Daoy (cell line): Measurements from ENCODE around the gene ACTR1A. TPM values are rescaled to one million over a fixed set of nuclear protein-coding genes. Genes with fewer than 3 reads are reported as not detected.
"Not testable (repeated sequence)": the region's sequence is repeated elsewhere in the genome, so short reads cannot be mapped to it uniquely, and the experiment has no call there.

Source experiments
- DNase-seq: peaks from one replicate; pipeline ENCODE4 v3.0.0-alpha.2; 2015; ENCODE audit warnings: low read depth
- total RNA-seq: library from RNA; depleted of rRNA; stranded (reverse); fragments of >200 nt; shearing (Covaris generic); gene quantifications from 2 replicates; pipeline ENCODE4 v1.2.3, GENCODE V29; 2014

Gene ACTR1A
- total RNA-seq, 1 experiment from 2014 or later: 79.4 TPM

DNA sequence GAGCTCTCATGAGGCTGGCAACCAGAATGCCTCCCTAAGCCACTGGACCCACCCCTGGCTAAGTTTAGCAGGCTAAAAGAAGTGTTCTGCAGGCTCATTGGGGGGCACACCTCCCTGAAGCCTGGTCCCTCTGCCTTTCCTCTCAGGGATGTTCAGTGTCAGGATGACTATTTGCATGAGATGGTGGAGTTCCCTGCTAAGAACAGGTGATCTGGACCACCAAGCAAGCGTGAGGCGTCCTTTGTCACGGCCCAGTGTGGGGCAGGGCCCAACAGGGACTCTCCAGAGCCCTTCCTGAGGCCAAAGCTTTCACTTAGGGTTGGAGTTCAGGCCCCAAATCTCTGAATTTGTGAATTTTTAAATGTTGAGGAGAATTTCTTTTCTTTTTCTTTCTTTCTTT is 13.2 kb upstream of the ACTR1A start:
- no peak for DNase-seq

DNA sequence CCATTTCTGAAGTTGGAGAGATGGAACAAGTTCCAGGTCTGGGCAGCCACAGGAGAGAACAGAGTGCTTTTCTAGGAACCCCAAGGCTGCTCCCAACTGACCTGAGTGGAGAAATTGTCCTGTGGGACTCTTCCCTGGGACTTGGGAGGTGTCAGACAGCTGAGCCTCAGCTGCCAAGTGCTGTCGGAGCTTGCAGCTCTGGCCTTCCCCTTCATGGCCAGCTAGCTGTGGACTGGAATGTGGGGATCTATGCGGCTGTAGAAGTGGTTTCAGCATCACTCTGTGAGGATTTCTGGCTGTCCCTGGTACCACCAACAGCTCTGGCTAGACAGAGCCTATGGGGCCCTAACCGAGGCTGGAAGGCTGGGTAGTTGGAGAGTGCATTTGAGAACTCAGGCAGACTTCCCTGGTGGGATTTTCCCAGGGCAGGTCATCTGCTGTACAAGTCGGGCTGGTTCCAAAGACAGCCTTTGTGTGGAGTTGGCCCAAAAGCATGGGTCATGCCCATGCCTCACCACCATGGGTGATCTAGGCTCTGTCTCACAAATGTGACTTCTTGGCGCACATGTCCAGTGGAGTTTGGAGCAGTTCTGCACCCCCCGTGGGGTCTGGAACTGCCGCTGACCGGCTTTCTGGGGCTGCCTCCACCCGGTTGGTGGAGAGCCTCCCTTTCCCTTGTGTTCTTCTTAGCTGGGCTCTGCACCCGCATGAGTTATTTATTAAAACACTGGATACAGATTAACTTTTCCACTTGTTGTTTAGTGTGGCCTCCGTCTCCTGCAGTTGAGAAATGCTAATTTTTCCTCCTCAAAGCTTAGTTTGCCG is 12.2 kb upstream of the ACTR1A start:
- no peak for DNase-seq

DNA sequence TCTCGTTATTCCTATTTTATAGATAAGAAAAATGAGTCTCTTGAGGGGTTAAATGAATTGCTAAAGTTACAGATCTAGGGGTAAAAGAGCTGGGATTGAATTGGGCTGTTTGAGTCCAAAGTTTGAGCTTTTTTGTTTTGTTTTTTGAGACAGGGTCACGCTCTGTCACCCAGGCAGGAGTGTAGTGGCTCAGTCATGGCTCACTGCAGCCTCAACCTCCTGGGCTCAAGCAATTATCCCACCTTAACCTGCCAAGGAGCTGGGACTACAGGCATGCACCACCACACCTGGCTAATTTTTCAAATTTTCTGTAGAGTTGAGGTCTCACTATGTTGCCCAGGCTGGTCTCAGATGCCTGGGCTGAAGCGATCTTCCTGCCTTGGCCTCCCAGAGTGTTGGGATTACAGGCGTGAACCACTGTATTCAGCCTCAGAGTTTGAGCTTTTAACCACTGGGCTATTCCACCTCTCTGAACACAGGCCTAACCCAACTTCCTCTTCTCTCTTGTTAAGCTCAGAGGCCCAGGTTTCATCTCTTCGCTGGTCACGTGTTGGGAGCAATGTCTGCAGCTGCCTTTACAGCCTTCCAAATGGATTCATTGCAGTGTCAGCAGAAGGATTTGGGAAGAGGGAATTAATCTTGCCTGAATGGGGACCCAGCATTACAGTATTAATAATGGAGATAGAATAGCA is 9.2 kb upstream of the ACTR1A start:
- DNase-seq: no peak

DNA sequence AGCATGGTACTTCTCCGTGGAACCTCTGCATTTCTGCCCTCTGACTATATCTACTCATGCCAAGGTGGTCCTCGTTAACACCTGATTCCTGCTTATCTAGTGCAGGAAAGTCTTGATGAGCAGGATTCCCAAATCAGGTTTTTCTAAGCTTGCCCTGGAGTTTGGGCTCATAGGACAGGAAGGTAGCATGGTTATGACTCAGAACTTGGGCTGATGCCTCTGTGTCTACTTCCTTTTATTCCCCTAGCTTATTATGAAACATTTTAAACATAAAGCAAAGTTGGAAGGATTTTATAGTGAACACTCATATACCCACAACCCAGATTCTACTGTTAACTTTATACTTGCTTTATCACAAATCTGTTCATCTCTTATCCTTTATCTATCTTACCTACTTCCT is 6.9 kb upstream of the ACTR1A start:
- peak; percentile 11 for DNase-seq

DNA sequence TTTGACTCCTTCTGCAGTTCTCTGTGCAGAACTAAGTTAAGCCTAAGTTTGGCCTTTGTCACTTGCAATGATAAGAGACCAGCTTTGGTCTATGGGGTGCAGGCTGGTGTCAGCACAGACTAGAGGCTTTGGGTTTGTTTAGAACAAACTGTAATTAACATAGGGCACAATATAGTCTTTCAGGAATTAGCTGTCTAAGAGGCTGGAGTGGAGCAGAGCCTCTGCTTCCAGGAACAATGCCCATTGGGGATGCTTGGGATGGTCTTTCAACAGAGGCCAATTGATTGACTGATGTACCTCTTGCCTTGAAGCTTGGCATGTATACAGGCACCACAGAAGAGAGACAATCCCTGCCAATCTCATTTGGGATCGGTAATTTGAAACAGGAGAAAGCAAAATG is 6.0 kb upstream of the ACTR1A start:
- DNase-seq: no peak

DNA sequence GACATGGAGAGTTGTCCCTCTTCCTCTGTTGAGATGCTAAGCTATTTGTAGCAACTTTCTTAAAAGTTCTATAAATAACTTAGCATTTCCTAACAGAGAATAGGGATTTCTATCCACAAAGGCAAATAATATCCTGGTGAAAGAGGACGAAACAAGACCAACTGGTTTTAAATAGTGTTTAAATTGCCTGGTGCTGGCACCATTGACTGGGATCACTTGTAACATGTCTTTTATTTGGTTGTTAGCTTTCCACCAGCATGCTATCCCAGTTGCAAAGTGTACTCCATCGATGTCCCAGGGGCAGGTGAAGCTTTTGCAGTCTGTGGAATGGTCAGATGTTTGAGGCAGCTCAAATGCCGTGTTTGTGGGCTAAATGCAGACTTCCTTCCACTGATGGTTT is 5.0 kb upstream of the ACTR1A start:
- no peak for DNase-seq

DNA sequence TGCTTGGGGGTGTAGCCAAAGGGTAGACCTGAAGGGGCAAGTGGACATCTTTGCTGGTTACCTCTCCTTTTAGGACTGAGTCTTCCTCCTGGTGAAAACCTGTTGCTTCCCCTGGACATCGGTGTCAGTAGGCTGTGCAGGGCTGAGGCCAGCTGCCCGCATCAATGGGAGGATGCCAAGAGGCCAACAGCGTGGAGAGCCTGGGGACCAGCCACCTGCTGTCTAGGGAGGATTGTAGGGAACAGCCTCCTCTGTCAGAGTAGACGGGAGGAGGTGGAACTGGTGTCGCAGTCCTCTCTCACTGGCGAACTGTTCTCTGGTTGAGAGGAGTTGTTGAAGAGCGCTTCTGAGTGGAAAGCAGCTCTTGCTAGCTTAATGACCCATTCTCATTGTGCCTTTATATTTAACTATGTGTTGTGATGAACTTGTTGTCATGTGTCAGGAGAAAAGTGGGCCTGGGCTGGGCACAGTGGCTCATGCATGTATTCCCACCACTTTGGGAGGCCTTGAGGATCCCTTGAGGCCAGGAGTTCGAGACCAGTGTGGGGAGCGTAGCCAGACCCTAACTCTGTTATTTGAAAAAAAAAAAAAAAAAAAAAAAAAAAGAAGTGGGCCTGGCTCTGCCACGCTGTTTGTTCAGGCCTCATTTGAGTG is 3.1 kb upstream of the ACTR1A start:
- DNase-seq: no peak

DNA sequence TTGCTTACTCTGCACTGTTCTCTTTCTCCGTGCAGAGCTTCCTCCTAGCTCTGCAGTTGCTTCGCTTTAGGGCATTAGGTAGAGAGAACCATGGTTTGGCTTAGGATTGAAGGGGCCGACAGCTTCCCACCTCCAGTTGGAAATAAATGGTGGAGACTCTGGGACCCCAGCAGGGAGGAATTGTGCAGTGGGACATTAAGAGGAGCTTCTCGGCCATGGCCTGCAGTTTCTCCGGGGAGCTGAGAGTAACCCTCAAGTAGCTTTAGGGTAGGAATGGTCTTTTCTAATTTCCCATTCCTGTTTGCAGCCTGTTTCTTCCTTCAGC is 2.4 kb upstream of the ACTR1A start:
- no peak for DNase-seq

DNA sequence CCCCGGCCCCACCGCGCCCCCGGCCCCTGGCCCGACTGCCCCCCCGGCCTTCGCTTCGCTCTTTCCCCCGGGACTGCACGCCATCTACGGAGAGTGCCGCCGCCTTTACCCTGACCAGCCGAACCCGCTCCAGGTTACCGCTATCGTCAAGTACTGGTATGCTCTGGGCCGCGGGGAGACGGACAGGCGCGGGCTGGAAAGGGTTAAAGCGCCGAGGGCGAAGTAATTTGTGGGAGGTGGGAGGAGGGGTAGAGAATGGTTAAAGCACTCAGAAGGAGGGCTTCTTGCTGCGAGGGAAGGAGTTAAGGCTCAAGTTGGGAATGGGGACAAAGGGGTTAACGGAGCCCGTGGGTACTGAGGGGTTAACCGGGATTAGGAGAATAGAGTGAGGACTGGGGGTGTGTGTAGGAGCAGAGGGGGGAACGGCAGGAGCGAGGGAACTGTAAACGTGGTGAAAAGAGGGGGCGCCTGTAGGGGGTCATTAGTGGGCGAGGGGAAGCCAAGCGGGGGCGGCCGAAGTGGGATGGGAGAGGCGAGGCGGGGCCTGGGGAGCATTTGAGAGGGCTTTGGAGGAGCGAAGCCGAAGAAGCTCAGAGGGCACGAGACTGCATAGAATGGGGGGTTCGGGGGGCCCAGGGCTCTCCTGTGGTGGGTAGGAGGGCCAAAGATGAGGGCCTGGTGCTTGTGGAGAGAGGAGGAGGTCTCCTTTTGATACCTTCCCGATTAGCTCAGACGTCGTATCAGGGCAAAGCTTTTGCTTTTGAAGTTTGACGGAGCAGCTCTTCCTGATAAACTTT is 1.9 kb upstream of the ACTR1A start:
- DNase-seq: peak; percentile 13

DNA sequence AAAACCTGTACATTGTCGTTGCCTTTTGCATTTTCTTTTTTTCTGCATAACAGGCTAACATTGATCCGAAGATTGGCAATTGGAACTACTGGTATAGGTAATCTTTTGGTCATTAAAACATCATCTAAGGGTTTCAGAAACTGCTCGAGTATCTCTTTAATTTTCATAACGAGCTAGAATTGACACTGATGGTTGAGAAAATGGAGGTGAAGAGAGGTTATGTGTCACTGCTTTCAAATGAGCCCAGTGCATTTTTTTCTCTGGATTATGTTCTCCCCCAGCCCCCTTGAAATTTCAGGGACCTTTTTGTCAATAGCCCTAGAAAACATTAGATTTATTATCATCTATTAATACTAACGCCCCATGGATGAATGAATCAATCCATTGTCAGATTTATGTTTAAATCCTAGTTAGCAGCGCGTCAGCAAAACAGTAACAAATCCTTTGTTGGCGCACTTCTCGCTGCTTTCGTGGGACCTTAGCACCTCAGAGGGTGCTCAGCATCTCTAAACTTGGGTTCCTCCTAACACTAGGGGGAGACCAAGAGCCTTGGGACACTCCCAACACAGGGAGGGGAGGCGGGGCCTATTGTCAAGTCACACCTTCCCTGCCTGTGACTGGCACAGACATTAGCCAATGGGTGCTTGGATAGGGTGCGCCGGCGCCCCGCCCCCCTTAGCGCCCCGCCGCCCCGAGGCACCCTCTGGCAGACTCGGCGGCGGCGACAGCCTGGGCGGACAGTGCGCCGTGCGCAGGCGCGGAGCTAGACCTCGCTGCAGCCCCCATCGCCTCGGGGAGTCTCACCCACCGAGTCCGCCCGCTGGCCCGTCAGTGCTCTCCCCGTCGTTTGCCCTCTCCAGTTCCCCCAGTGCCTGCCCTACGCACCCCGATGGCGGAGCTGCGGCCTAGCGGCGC is 1.0 kb upstream of the ACTR1A start, which contains the start of gene SUFU:
Gene SUFU (plus strand): TSS at position 709 of the 915 bp plus-strand sequence. CDS start 181 bp downstream, at position 890.
- peak; percentile 96 for DNase-seq

DNA sequence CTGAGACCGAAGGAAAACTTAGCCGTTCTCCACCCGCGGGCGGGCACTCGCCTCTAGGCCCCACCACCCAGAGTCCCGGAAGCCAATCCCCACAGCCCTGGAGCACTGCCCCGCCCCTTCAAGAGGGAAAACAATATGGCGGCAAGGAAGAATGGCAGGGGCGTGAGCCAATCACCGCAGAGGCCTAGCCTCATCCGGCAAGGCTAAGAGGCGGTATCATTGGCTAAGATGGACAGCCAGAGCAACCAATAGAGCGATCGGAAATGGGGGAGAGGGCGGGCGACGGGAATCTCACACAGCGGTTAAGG is 529 bp downstream of the ACTR1A start:
- peak; percentile 98 for DNase-seq

DNA sequence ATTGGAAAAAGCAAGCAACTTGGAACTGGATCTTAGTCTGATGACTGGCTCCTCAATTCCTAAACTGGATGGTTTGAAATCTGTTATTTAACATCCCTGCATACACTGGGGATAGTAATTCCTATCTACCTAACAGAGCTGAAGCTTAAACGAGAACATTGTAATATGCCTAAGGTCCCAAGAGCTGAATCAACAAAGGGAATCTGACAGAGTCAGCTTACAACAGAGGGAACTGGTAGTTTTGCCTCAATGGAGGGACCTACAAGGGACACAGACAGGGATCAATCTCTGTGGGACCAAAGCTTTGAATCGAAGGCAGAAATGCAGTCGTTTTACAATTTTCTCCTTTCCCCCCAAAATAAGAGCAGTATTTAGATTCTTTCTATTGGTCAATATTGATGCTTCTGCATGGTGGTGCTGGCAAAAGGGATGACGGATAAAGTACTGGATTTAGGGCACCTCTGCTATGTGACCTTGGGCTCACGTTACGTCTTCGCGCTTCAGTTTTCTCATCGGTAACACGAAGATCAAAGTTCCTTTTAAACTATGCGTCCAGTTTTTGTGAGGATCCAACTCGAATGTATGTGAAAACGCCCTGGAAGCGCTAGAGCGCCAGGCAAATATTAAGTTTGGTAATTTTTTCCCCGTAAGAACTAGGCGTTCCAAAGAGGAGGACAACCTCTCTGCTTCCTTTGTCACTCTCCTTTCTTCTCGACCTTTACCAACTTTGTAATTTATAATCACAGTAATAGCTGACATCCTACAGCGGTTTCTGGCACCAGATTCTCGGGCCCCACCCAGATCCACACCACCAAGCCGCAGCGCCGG is 1.1 kb downstream of the ACTR1A start:
- DNase-seq: no peak

DNA sequence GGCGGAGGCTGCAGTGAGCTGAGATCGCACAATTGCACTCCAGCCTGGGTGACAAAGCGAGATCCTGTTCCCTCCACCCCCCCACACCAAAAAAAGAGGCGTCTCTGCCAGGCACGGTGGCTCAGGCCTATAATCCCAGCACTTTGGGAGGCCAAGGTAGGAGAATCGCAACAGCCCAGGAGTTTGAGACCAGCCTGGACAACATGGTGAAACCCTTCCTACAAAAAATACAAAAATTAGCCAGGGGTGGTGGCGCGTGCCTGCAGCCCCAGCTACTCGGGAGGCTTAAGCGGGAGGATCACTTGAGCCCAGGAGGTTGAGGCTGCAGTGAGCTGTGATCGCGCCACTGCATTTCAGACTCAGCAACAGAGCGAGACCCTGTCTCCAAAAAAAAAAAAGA is 1.8 kb downstream of the ACTR1A start:
- DNase-seq: not testable (repeated sequence)

DNA sequence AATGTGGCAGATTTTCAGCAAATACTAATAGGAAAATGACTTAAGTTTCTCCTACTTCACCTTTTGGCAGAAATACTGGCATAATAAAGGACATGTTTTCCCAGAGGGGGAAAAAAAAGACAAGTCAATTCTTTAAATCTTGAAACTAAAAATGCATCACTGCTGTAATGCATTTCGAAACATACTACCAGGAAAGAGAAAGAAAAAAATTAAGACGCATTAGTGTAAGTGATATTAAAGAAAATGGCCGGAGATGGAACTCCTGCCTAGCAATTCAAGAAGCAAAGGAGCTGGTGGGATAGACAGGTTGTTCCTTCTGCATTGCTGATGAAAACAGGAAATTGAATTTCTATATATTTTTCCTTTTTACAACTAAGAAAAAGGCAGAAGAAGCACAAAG is 3.2 kb downstream of the ACTR1A start:
- no peak for DNase-seq

DNA sequence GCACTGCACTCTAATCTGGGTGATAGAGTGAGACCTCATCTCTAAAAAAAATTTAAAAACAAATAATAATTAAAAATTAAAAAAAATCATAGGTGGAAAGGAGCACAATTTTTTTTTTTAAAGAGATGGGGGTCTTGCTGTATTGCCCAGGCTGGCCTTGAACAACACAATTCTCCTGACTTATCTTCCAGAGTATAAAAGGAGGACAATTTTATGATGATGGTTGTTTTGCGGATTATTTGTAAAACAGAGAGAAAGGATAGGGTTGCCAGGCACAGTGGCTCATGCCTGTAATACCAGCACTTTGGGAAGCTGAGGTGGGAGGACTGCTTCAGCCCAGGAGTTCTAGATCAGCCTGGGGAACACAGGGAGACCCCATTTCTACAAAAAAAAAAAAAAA is 5.0 kb downstream of the ACTR1A start:
- no peak for DNase-seq

DNA sequence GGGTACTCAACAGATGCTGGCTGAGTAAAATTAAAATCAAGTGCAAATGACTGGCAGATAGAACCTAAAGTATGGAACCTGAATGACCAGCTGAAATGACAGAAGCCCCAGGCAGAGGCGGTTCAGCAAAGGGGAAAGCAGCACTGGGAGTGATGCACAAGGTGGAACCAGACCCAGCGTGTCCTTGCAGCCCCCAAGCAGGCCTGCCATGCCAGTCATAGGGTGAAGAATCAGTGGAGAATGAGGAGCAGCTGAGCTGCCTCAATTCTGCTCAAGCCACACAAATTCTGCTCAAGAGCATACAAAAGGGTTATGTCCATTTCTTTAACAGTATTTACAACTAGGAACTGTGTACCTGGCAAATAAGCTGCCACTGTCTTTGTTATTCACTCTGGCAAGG is 8.7 kb downstream of the ACTR1A start:
- DNase-seq: no peak

DNA sequence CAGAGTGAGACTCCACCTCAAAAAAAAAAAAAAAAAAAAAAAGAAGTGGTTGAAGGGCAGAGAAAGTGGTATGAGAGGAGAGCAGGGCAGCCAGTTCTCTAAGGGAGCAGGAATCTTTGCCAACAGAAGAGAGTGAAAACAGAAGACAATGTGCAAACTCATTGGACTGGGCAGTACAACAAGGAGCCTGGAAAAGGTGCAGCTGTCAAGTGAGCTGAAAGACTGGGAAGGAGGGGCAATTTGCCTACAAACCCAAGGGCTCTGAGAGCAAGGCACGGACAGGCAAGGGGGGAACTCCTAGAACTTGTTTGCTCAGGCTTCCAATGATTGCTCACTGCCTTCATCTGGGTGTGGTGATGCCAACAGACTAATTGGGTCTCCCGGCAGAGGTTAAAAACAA is 9.5 kb downstream of the ACTR1A start:
- no peak for DNase-seq

DNA sequence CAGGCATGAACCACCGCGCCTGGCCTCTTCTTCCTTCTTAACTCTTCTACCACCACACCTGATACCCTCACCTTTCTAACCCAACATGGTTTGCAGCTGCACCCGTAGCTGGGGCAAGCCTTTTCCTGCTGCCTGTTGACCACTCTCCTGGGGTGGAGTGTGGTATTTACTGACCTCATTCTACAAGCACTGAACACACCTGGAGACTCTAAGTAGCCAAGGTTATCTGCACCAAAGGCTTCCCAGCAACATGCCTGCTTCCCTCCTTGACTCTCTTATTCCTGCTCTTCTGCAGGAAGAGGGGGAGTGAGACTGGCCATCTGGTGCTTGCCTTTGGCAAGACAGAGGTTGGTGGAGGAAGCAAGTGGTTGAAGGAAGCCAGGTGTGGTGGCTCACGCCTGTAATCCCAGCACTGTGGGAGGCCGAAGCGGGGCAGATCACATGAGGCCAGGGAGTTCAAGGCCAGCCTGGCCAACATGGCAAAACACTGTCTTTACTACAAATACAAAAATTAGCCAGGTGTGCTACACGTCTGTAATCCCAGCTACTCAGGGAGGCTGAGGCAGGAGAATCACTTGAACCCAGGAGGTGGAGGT is 10.1 kb downstream of the ACTR1A start:
- DNase-seq: no peak

DNA sequence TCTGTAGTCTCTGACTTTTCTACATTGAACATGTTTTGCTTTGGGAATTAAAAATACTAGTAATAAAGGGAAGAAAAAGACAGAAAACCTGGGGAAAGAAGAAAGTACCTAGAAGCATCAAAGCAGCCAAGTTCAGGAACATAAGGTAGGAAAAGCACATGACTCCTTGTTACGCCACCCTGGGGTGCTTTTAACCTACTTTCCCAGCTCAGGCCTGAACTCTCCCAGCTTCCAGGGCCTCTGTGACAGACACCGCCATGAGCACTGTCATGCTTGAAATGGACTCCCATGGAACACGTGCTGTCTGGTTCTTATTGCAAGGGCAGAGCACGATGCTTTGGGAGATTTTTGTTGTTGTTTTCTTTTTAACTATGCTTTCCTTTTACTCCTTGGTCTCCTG is 11.4 kb downstream of the ACTR1A start:
- DNase-seq: no peak
